T1000 (cell line): Measurements from ENCODE around the gene PPRC1.

Experiments
- DNase-seq: peaks from one replicate; lab custom pipeline; 2025; ENCODE audit warnings: mixed read lengths; lab: John Stamatoyannopoulos, UW

The PPRC1 gene

GRCh38 chr10:102132563-102133372 lies at the start of gene PPRC1:
TSS of gene PPRC1 (plus strand) at chr10:102133040. CDS start at chr10:102133069, 29 bp downstream.
- peak; percentile 97 for DNase-seq

- DNase-seq = no peak
These were observed 49.3 kb upstream of the PPRC1 start for GRCh38 chr10:102083541-102083940.

GRCh38 chr10:102085336-102085735 lies 47.5 kb upstream of the PPRC1 start:
- DNase-seq = no peak

GRCh38 chr10:102086196-102086595 lies 46.6 kb upstream of the PPRC1 start:
- DNase-seq = no peak

- no peak for DNase-seq
These were observed 42.1 kb upstream of the PPRC1 start for GRCh38 chr10:102090772-102091171.

- no peak for DNase-seq
These were observed 36.4 kb upstream of the PPRC1 start for GRCh38 chr10:102096449-102096848.

- DNase-seq = no peak
These were observed 31.7 kb upstream of the PPRC1 start for GRCh38 chr10:102101152-102101551.

- DNase-seq = no peak
These were observed 30.4 kb upstream of the PPRC1 start for GRCh38 chr10:102102421-102102820.

- no peak for DNase-seq
These were observed 25.8 kb upstream of the PPRC1 start for GRCh38 chr10:102106998-102107397.

- DNase-seq = no peak
These were observed 23.4 kb upstream of the PPRC1 start for GRCh38 chr10:102109166-102110116.

- no peak for DNase-seq
These were observed 21.6 kb upstream of the PPRC1 start for GRCh38 chr10:102111276-102111675.

- DNase-seq = no peak
These were observed 20.5 kb upstream of the PPRC1 start for GRCh38 chr10:102112210-102112817.

- DNase-seq = no peak
These were observed 19.4 kb upstream of the PPRC1 start for GRCh38 chr10:102113261-102113955.

GRCh38 chr10:102113956-102114857 lies 18.6 kb upstream of the PPRC1 start:
- DNase-seq = no peak

GRCh38 chr10:102114861-102115618 lies 17.8 kb upstream of the PPRC1 start:
- DNase-seq = peak; percentile 60

GRCh38 chr10:102115775-102116174 lies 17.1 kb upstream of the PPRC1 start:
- no peak for DNase-seq

GRCh38 chr10:102116656-102117055 lies 16.2 kb upstream of the PPRC1 start:
- no peak for DNase-seq

- peak; percentile 63 for DNase-seq
These were observed 15.3 kb upstream of the PPRC1 start for GRCh38 chr10:102117391-102118159.

- DNase-seq = no peak
These were observed 14.0 kb upstream of the PPRC1 start for GRCh38 chr10:102118867-102119266.
